Left renal cortex interstitium (tissue), 4 donors: ENCODE measurements around the gene ST14. TPM values are rescaled to one million over a fixed set of nuclear protein-coding genes. Genes with fewer than 3 reads are reported as not detected.
"Not testable (repeated sequence)": the region's sequence is repeated elsewhere in the genome, so short reads cannot be mapped to it uniquely, and the experiment has no call there.

ENCODE experiments used
- DNase-seq, 4 donors: peaks; one replicate each; pipeline ENCODE4 v3.0.0-alpha.2; 2013; ENCODE audit warnings: low read depth in 4 of 4, low spot score in 2 of 4, missing footprints in 1 of 4
- polyA plus RNA-seq, 4 donors: library from polyadenylated mRNA; unstranded; fragments of 120-200 nt; gene quantifications; one replicate each; pipeline ENCODE4 v1.2.1, GENCODE V29; 2013; ENCODE audit not compliant: insufficient read length in 4 of 4

ST14 gene
- polyA plus RNA-seq, 4 donors: 28.1 to 39.9 (median 34.1) TPM

GRCh38 chr11:130218501-130219070, 59.0 kb downstream of the ST14 start:
- no peak for DNase-seq

- DNase-seq: no peak
These were observed 59.6 kb downstream of the ST14 start for GRCh38 chr11:130219148-130219547.

- no peak for DNase-seq
These were observed 60.9 kb downstream of the ST14 start for GRCh38 chr11:130220311-130221035.

GRCh38 chr11:130223291-130223971, 63.8 kb downstream of the ST14 start:
- DNase-seq: no peak

- DNase-seq: no peak
These were observed 67.8 kb downstream of the ST14 start for GRCh38 chr11:130227373-130227772.

- DNase-seq: not testable (repeated sequence)
These were observed 73.9 kb downstream of the ST14 start for GRCh38 chr11:130233486-130233885.

GRCh38 chr11:130233888-130234287, 74.3 kb downstream of the ST14 start:
- DNase-seq: not testable (repeated sequence)

- no peak for DNase-seq
These were observed 74.7 kb downstream of the ST14 start for GRCh38 chr11:130234315-130234714.

GRCh38 chr11:130237282-130238006, 77.9 kb downstream of the ST14 start:
- DNase-seq: no peak

GRCh38 chr11:130241713-130242112, 82.1 kb downstream of the ST14 start:
- no peak for DNase-seq

GRCh38 chr11:130243816-130244215, 84.2 kb downstream of the ST14 start:
- DNase-seq: no peak

- DNase-seq: no peak
These were observed 85.3 kb downstream of the ST14 start for GRCh38 chr11:130244848-130245247.

GRCh38 chr11:130245375-130245774, 85.8 kb downstream of the ST14 start:
- not testable (repeated sequence) for DNase-seq

- DNase-seq: no peak
These were observed 86.7 kb downstream of the ST14 start for GRCh38 chr11:130246270-130246669.

GRCh38 chr11:130246738-130247137, 87.2 kb downstream of the ST14 start:
- DNase-seq: no peak

GRCh38 chr11:130247319-130247718, 87.7 kb downstream of the ST14 start:
- no peak for DNase-seq

GRCh38 chr11:130249371-130249770, 89.8 kb downstream of the ST14 start:
- no peak for DNase-seq

GRCh38 chr11:130249929-130250328, 90.3 kb downstream of the ST14 start:
- not testable (repeated sequence) for DNase-seq

- DNase-seq: not testable (repeated sequence)
These were observed 92.2 kb downstream of the ST14 start for GRCh38 chr11:130251763-130252162.
